Left hindlimb (tissue), 1 donor: Measurements from ENCODE around the gene ARHGEF19.
"Not testable (repeated sequence)": the region's sequence is repeated elsewhere in the genome, so short reads cannot be mapped to it uniquely, and the experiment has no call there.

ENCODE experiments used
- DNase-seq: peaks from one replicate; pipeline ENCODE4 v3.0.0-alpha.2; 2018

Gene ARHGEF19

GRCh38 chr1:16212251-16212961 lies at the start of gene ARHGEF19:
TSS of gene ARHGEF19 (minus strand) at chr1:16212652. CDS start at chr1:16209054, 3,598 bp downstream.
- no peak for DNase-seq

DNA sequence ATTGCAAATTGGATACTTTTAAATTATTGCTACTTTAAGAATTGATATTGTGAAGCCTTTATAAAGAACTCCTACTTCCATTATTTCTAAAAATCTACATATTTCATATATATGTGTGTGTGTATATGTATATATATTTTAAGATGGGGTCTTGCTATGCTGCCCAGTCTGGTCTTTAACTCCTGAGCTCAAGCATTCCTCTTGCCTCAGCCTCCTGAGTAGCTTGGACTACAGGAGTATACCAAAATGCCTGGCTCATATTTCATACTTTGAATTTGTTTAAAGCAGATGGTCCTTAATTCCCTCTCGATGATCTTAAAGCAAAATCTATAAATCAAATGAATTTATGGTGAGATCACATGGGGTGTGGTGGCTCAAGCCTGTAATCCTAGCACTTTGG lies 49.6 kb upstream of the ARHGEF19 start:
- no peak for DNase-seq

GRCh38 chr1:16260814-16261213 lies 48.4 kb upstream of the ARHGEF19 start:
- no peak for DNase-seq

GRCh38 chr1:16258591-16259135 lies 46.2 kb upstream of the ARHGEF19 start:
- no peak for DNase-seq

DNA sequence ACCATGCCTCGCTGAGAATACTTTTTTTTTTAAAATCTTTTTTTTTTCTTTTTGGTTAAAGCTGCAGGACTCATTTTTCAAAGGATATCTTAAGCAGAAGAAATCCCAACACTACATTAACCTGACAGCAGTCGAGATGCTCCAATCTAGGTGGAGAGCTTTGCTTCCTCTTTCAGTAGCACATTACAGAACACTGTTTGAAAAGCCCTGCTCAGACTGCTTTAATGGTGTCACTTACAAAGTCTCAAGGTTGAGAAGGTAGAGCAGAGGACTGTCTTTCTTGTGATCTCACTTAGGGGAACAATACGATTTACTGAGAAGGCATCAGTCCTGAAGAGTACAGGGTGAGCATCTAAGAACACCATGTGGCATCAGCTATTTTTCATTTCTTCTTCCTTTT lies 45.5 kb upstream of the ARHGEF19 start:
- no peak for DNase-seq

DNA sequence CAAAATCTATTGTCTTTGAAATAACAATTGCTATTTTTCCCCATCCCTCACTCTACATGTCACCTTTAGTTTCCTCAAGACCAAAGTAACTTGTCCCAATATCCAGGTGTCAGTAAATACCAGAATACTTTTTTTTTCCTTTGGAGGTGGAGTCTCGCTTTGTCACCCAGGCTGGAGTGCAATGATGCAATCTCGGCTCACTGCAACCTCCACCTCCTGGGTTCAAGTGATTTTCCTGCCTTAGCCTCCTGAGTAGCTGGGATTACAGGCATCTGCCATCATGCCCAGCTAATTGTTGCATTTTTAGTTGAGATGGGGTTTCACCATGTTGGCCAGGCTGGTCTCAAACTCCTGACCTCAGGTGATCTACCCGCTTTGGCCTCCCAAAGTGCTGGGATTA lies 45.1 kb upstream of the ARHGEF19 start:
- DNase-seq = not testable (repeated sequence)

- DNase-seq = no peak
Observed at GRCh38 chr1:16256478-16256877, 44.0 kb upstream of the ARHGEF19 start.

DNA sequence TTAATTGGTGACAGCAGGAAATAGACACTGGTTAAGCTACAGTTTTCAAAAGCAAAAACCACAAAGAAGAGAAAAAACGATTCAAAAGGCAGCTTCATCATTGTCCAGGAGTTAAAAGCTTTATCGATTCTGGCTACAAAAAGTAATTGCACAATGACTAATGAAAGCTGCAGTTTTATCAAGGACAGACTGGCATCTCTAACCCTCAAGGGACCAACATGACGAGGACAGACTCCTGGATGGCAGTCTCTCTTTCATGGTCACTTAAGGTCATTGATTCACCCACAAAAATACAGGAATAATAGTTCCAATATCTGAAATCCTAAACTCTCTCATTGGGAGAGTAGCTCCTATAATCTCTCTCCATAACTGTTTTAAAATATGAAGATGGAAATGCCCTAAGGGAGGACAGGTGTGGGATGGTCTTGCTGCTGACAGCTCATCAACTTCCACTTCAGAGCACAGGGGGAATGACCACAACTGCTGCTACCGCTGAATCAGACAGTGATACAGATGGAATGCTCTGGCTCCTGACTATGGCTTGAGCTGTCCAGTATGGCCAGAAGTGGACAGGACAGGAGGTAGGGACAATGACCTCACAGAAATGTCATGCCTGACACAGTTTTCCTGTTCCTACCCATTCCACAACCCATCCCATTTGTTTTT lies 41.9 kb upstream of the ARHGEF19 start:
- no peak for DNase-seq

GRCh38 chr1:16253332-16253922 lies 41.0 kb upstream of the ARHGEF19 start:
- DNase-seq = no peak

- no peak for DNase-seq
Observed at GRCh38 chr1:16252912-16253311, 40.5 kb upstream of the ARHGEF19 start.

DNA sequence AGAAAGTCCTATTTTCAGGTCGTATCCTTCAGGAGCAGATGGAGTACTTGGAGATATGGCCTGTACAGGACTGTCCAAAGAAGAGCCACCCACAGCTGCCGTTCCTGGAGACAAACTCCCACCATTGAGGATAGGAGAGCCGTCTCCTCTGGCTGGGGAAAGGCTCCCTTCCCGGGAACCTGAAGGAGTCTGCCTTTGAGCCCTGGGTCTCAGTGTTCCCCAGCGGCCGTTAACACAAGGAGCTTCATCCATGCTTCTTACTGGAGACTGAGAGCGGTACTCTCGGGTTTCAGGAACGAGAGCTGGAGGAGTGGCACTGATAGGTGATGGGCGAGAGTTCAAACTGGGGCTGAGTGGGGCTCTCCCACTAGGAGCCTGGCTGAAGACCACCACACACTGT lies 38.9 kb upstream of the ARHGEF19 start:
- DNase-seq = no peak

DNA sequence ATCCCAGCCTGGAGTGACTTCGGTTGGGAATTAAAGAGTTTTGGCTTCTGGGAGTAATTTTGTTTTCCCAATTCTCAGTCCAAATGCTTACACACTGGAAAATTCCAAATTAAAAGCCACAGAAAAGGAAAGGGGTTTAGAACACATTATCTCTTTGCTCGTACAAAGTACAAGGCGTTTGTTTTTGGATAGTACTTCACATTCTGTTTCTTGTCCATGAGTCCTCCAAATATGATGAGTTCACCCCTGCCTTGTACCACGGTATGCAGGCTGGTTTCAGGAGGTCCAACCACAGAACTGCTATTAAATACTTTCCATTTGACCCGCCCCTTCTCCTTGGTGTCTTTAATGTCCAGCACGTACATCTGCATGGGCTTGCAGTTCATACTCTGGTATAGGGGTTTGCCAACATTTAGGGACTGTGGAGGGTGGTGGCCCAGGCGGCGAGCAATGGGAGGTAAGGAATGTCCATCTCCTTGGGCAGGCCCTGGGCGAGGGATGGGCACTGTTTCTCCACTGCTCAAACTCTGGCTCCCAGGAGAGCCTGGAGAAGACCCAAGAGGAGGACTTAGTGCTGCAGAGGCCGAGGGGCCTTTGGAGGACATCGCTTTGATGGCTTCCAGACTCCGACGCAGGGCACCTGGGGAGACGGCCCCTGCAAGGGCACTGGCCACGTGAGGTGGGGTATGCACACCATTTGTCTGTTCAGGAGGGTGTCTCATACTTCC lies 38.2 kb upstream of the ARHGEF19 start:
- DNase-seq = no peak

- DNase-seq = no peak
Observed at GRCh38 chr1:16249596-16250241, 37.3 kb upstream of the ARHGEF19 start.

GRCh38 chr1:16248603-16249516 lies 36.4 kb upstream of the ARHGEF19 start:
- DNase-seq = peak; percentile 73

DNA sequence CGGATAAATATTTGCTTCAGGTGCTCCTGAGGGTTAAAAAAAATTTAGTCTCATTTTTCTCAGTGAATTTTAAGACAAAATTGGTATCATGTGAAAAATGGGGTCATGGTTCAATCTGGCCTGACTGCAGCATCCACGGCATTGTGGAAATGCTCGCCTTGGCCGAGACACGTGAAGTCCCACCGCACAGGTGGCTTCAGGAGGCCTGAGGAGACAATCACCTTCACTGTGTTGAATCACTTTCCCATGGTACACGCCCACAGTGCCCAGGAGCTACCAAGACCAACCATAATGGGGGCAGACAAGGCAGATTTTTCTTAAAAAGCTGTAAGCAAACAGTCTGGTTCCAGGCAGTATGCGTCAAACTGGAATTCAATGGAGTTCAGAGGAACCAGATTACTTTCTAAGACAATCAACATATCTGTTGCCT lies 35.6 kb upstream of the ARHGEF19 start:
- no peak for DNase-seq

DNA sequence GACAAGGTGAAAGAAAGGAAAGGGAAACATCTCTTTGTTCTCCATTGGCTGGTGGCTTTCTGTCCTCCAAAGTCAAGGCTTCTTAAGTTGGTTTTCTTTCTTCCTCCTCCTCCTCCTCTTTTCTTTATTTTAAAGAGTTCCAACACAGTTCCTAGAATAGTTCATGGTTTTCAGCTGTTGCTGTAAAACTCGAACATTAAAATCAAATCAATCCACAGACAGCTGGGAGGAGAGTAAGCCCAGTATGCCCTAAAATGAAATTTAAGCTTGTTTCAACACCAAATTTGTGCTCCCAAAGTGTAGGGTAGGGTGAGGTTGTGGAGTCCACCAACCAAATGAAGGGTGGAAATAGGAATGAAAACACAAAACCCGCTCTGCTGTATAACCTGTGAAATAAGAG lies 35.0 kb upstream of the ARHGEF19 start:
- no peak for DNase-seq

GRCh38 chr1:16246961-16247360 lies 34.5 kb upstream of the ARHGEF19 start:
- no peak for DNase-seq

- not testable (repeated sequence) for DNase-seq
Observed at GRCh38 chr1:16246239-16246638, 33.8 kb upstream of the ARHGEF19 start.

DNA sequence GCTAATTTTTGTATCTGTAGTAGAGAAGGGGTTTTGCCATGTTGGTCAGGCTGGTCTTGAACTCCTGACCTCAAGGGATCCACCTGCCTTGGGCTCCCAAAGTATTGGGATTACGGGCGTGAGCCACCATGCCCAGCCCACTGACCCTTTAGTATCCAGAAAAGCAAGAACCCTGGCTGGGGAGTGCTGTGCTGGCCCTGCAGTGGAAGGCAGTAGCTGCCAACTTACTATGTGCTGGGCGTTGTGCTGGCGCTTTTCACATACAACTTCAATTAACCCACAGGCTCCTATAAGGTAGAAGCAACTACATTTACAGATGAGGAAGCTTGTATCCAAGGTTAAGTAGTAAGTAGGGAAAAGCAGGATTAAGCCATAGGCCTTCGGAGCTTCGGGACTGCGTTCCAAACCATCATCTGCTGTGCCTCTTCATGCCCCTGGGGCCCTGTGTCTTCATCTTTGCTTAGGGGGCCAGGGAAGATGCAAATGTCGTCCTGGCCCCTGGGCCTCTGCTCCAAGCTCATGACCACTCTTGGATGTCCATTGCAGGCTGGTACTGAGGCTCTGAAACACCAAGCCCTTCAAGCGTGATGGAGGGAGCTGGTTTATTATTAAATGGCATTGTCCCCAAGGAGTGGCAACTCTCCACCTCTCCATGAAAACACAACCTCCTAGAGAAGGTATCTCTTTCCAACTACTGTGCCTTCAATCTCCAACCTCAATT lies 33.2 kb upstream of the ARHGEF19 start:
- no peak for DNase-seq

DNA sequence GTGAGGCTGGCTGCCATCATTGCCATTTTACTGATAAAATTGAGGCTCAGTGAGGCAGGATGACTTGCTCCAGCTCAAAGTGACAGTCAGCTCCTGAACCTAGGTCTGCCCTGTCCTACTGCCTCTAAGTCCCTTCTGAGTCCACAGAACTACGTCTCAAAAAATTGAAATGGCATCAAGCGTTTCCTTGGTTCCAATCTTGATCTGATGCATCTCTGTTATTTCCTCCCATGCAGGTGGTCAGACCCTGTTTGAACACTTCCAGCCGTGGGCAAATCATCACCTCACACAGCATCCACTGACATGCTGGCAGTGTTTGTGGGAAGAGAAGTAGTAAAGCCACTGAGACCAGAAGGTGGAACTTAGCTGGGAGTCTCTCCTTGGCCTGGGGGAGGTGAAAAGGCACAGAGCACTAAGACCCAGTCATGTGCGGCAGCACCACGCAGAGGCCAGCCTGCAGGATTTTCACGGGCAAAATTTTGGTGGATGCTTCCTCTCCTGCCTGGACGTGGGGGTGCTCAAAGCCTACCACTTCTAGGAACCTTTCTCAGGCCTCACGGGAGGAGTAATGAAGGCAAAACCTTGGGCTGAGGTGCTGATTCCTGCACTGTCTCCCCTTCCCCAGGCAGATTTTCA lies 32.3 kb upstream of the ARHGEF19 start:
- no peak for DNase-seq
